Effector memory CD4-positive, alpha-beta T cell (primary cell): ENCODE results near the gene MMP12.
"Not testable (repeated sequence)": the region's sequence is repeated elsewhere in the genome, so short reads cannot be mapped to it uniquely, and the experiment has no call there.

Experiments used
- DNase-seq, 3 donors: peaks; one replicate each; pipeline ENCODE4 v3.0.0-alpha.2; 2020
- H3K27ac ChIP-seq: 2 replicates; pipeline ENCODE4 v1.7.0; 2013; ENCODE audit warnings: mild to moderate bottlenecking, low read length, moderate library complexity; ENCODE audit not compliant: insufficient read depth, poor library complexity, severe bottlenecking
- H3K27me3 ChIP-seq: replicated peaks from 2 replicates; pipeline ENCODE4 v1.7.0; 2013; ENCODE audit warnings: mild to moderate bottlenecking, low read length; ENCODE audit not compliant: insufficient read depth, control insufficient read depth, poor library complexity, severe bottlenecking
- H3K36me3 ChIP-seq: 2 replicates; pipeline ENCODE4 v1.7.0; 2013; ENCODE audit warnings: mild to moderate bottlenecking, low read length, moderate library complexity; ENCODE audit not compliant: control insufficient read depth, insufficient read depth
- H3K4me1 ChIP-seq: 2 replicates; pipeline ENCODE4 v1.7.0; 2013; ENCODE audit warnings: low read length, mild to moderate bottlenecking; ENCODE audit not compliant: control insufficient read depth, insufficient read depth, poor library complexity, severe bottlenecking
- H3K4me3 ChIP-seq: 2 replicates; pipeline ENCODE4 v1.7.0; 2013; ENCODE audit warnings: low read length, low read depth, mild to moderate bottlenecking; ENCODE audit not compliant: insufficient read depth, poor library complexity, severe bottlenecking
- H3K9me3 ChIP-seq: 2 replicates; pipeline ENCODE4 v1.7.0; 2013; ENCODE audit warnings: mild to moderate bottlenecking, low read length, moderate library complexity; ENCODE audit not compliant: control insufficient read depth
- total RNA-seq, 3 donors: gene quantifications; one replicate each; lab custom pipeline; 2026; lab: John Stamatoyannopoulos, UW

The MMP12 gene
- total RNA-seq, result 0 reads per million in 3 donors

DNA sequence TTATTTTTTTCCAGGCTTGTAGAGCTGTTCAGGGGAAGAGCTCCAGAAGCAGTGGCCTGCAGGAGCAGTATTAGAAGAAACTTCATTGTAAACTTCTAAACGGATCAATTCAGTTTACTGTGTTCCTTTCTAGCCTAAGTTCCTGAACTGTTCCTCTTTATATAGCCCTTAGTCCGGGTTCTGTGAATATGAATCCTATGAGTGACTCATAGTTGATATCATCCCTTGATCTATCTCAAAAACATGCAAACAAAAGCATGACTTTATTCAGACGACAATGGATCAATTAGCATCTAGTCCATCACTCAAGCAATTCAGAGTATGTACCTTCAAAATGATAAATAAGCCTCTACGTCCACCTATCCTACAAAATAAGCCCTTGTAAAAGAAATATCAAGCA, at the start of gene MMP12:
TSS of gene MMP12 (minus strand) at position 131 of the 400 bp plus-strand sequence. CDS start at position 86, 45 bp downstream.
- no peak within 1 kb of the TSS for H3K27ac ChIP-seq
- H3K9me3 ChIP-seq, result no peaks in the 10 kb centered on the region
- H3K36me3 ChIP-seq, result no peaks in the 10 kb centered on the region
- no peaks in the 10 kb centered on the region for H3K27me3 ChIP-seq
- no peak for DNase-seq
- no peaks in the 10 kb centered on the region for H3K4me1 ChIP-seq
- no peak within 1 kb of the TSS for H3K4me3 ChIP-seq

DNA sequence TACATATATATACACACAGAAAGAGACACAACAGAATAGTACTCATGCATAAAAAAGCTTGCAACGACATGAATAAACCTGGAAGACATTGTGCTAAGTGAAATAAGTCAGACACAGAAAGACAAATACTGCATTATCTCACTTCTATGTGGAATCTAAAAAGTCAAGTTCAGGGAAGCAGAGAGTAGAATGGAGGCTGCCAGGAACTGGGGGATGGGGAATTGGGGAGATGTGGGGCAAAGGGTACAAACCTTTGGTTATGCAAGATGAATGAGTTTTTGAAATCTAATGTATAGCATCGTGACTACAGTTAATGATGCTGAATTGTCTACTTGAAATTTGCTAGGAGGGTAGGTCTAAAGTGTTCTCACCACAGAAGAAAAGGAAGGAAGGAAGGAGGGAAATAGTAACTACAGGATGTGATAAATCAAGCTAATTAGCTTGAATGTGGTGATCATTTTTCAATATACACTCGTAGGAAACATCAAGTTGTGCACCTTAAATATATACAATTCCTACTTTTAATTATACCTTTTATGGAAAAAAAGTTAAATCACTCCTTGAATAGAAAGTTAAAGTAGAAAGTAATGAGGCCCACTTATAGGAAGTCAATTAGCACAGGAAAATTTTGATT, 46.9 kb upstream of the MMP12 start:
- Histone ChIP-seq H3K36me3 (no peaks in the 10 kb centered on the region), H3K9me3 (no peaks in the 10 kb centered on the region), H3K4me1 (no peaks in the 10 kb centered on the region), H3K27ac (no peak overlapping the region), H3K4me3 (no peak overlapping the region), H3K27me3 (no peaks in the 10 kb centered on the region)
- DNase-seq, result no peak

DNA sequence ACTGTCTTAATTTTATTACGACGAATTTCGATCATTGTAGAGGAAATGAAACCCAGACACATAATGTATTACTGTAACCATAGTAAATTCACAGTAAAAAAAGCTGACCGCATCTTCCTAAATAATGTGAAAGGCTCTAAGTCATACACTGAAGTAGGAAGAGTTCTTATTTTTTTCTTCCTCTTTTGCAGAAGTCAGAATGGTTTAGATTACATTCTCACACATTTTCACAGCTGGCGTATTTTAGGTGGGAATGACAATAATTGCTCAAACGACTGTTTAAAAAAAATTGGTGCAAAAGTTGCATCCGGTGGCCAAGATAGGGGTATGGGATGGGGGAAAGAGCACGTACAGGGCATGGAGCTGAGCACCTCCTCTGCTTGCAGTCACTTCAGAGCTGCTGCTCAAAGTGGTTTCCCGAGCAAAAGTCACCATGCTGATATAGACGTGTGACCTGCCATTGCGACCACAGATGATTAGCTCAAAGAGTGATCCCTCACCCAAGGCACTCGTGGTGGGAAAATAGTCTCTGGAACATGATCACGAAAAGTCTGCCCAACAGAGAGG, 45.4 kb upstream of the MMP12 start:
- Histone ChIP-seq H3K4me1 (no peaks in the 10 kb centered on the region), H3K36me3 (no peaks in the 10 kb centered on the region), H3K4me3 (no peak overlapping the region), H3K27me3 (no peaks in the 10 kb centered on the region), H3K27ac (no peak overlapping the region), H3K9me3 (no peaks in the 10 kb centered on the region)
- DNase-seq, result no peak

DNA sequence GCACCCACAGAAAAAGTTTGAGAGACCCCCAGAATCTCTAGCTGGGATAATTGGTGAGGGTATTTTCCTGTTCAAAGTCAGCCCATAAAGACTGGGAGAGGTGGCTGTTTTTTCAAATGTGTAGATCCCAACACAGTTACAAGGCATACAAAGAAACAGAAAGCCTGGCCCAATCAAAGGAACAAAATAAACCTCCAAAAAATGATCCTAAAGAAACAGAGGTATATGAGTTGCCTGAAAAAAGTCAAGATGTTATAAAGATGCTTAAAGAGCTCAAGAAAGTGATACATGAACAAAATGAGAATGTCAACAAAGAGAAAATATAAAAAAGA, 40.2 kb upstream of the MMP12 start:
- no peak overlapping the region for H3K4me3 ChIP-seq
- no peak for DNase-seq
- H3K4me1 ChIP-seq, result no peaks in the 10 kb centered on the region
- H3K36me3 ChIP-seq, result no peaks in the 10 kb centered on the region
- no peak overlapping the region for H3K27ac ChIP-seq
- no peaks in the 10 kb centered on the region for H3K27me3 ChIP-seq
- H3K9me3 ChIP-seq, result no peaks in the 10 kb centered on the region

DNA sequence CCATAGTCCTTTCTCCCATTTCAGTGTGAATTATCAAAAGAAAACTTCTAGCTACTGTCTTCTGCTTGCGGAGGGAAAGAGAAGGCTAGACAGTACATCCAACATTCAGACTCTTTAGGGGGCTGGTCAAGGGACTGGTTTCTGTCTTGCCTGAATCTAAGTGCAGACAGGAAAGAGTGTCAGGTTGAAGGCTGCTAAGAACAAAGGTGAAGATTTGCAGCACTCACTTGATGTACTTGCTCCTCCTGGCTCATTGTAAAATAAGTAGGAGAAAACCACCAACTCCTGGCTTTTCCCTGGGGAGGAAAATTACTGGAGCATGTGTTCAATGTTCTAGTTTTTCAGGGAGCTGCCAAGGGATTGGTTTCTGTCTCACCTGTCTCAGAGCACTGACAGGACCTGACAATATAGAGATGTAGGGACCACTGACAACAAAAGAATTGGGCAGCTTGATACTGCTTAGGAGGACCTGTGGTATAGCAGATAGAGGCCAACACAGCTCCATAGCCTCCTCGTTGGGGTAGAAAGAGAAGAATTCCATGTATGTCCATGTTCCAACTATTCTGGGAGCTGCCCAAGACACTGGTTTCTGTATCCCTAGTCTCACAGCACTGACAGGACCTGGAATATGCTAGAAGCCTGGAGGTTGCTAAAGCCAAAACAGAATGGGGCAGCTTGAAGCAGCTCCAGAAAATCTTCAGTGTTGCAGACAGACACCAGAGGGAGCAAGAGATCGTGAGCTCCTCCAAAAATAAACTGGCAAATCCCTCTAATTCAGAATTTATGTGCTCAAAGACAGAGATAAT, 39.7 kb upstream of the MMP12 start:
- Histone ChIP-seq H3K9me3 (no peaks in the 10 kb centered on the region), H3K27me3 (no peaks in the 10 kb centered on the region), H3K36me3 (no peaks in the 10 kb centered on the region), H3K27ac (no peak overlapping the region), H3K4me3 (no peak overlapping the region), H3K4me1 (no peaks in the 10 kb centered on the region)
- no peak for DNase-seq

DNA sequence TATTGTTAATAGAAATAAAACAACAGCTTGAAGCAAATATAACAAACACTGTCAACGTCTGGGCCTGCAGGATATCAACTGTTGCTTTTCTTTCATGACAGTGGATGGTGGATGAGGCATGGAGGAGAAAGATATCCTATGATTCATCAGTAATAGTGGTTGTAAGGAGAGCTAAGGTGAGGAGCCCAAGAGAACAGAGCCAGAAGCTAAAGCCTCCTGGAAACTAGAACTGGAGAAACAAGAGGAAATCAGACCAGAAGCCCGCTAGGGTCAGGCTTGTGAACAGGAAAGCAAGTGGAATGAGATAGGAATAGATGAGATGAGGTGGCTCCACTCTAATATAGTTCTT, 37.7 kb upstream of the MMP12 start:
- no peak for DNase-seq
- H3K9me3 ChIP-seq, result no peaks in the 10 kb centered on the region
- H3K27ac ChIP-seq, result no peak overlapping the region
- H3K36me3 ChIP-seq, result no peaks in the 10 kb centered on the region
- H3K27me3 ChIP-seq, result no peaks in the 10 kb centered on the region
- H3K4me1 ChIP-seq, result no peaks in the 10 kb centered on the region
- no peak overlapping the region for H3K4me3 ChIP-seq

DNA sequence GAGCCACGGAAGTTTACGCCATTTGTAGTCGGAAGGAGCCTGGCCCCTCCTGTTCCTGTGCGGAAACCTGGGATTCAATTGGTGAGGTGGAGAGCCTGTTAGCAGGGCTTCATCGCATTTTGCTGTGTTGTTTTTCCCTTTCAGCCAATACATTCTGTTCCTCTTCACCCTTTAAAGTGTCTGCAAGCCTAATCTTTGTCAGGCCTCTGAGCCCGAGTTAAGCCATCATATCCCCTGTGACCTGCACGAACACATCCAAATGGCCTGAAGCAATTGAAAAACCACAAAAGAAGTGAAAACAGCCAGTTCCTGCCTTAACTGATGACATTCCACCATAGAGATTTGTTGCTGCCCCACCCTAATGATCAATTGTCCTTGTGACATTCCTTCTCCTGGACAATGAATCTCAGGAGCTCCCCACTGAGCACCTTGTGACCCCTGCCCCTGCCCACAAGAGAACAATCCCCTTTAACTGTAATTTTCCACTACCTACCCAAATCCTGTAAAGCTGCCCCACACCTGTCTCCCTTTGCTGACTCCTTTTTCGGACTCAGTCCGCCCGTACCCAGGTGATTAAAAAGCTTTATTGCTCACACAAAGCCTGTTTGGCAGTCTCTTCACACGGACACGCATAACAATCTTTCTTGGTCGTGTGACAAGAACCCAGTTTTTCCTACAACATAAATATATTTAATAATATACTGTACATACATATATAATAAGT, 37.1 kb upstream of the MMP12 start:
- H3K27me3 ChIP-seq, result no peaks in the 10 kb centered on the region
- no peaks in the 10 kb centered on the region for H3K4me1 ChIP-seq
- no peak for DNase-seq
- no peak overlapping the region for H3K4me3 ChIP-seq
- H3K36me3 ChIP-seq, result no peaks in the 10 kb centered on the region
- no peak overlapping the region for H3K27ac ChIP-seq
- H3K9me3 ChIP-seq, result no peaks in the 10 kb centered on the region

DNA sequence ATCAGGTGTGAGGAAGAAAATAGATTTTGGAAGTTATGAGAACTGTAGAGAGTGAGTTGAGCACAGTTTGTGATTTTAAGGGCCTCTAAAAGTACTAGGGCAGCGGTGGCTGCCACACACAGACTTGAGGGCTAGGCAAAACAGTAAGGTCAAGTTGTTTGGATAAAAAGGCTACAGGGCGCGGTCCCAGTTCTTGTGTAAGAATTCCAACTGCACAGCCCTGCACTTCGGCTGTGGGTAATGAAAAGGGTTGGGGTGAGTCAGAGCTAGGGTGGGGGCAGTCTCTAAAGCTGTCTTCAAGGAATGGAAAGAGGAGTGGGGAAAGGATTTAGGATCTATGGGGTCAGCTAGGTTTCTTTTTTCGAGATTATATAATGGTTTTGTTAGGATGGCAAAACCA, 31.1 kb upstream of the MMP12 start:
- not testable (repeated sequence) for H3K27me3 ChIP-seq, H3K36me3 ChIP-seq, DNase-seq, H3K4me1 ChIP-seq, H3K27ac ChIP-seq, H3K4me3 ChIP-seq, H3K9me3 ChIP-seq

DNA sequence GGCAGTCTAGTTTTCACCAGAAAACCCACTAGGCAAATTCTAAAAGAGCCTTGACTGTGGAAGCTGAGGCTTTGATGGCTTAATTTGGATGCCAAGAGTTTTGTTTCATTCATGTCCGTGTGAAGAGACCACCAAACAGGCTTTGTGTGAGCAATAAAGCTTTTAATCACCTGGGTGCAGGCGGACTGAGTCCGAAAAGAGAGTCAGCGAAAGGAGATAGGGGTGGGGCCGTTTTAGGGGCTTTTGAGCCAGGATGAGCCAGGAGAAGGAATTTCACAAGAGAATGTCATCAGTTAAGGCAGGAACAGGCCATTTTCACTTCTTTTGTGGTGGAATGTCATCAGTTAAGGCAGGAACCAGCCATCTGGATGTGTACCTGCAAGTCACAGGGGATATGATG, 29.1 kb upstream of the MMP12 start:
- not testable (repeated sequence) for H3K9me3 ChIP-seq, H3K4me3 ChIP-seq, H3K27ac ChIP-seq, H3K36me3 ChIP-seq, H3K27me3 ChIP-seq, DNase-seq, H3K4me1 ChIP-seq

DNA sequence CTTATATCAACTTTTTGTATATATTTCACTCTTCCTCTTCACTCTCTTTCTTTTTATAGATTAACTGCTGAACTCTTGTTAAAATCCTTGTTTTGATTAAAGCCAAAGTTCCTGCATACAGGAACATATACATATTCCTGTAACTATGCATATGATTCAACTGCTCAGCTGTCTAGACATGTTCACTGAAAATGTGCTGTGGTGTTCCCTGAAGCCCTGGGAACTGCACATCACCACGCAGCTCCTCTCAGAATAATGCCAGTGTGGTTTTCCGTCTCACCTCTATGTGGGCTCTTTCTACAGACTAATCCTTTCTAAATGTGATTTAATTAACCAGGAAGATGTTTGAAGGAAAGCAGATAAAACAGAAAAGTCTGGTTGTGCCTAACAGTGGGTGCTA, 25.6 kb upstream of the MMP12 start:
- Histone ChIP-seq H3K36me3 (no peaks in the 10 kb centered on the region), H3K4me1 (no peaks in the 10 kb centered on the region), H3K27ac (no peak overlapping the region), H3K9me3 (no peaks in the 10 kb centered on the region), H3K4me3 (no peak overlapping the region), H3K27me3 (no peaks in the 10 kb centered on the region)
- no peak for DNase-seq
